Measurements from ENCODE around the gene HS3ST6. TPM values are rescaled to one million over a fixed set of nuclear protein-coding genes. Genes with fewer than 3 reads are reported as not detected.
A peak's percentile ranks its signal among the peaks of the same experiment; 100 is the strongest.
"Not testable (repeated sequence)": the region's sequence is repeated elsewhere in the genome, so short reads cannot be mapped to it uniquely, and the experiment has no call there.

Gene HS3ST6
- total RNA-seq, 1 donor from 2014 or later = not detected

DNA sequence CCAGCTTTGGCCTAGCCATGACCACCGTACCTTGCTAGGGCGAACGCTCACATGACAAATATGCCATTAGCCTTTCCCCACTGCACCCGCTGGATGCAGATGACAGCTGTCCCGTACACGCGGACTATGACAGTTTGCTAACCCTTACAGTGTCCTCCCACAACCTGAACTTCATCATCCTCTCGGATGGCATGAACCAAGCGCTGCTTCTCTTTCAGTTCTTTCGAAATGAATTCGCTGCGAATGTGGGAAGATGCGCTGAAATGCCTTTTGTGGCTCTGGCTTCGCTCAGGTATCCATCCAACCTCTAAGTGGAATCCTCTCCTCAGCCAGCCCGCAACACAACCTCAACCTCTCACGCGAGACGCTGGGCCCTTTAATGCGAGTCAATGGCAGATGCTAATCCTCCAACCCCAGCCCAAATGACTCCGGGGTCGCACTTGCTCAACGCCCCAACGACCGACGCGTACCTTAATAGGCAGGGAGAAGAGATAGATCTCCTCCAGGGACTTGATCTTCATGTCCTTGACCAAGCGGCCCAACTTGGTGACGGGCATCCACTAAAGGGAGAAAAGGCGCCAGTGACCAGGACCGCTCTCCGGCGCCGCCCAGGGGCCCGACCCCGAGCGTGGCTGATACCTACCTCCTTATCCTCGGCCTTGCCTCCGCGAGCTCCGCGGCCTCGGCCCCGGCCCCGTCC lies 45.7 kb upstream of the HS3ST6 start:
- DNase-seq (ENCODE audit: low spot score) = peak; percentile 53
- TF ChIP-seq, protein P1, sequence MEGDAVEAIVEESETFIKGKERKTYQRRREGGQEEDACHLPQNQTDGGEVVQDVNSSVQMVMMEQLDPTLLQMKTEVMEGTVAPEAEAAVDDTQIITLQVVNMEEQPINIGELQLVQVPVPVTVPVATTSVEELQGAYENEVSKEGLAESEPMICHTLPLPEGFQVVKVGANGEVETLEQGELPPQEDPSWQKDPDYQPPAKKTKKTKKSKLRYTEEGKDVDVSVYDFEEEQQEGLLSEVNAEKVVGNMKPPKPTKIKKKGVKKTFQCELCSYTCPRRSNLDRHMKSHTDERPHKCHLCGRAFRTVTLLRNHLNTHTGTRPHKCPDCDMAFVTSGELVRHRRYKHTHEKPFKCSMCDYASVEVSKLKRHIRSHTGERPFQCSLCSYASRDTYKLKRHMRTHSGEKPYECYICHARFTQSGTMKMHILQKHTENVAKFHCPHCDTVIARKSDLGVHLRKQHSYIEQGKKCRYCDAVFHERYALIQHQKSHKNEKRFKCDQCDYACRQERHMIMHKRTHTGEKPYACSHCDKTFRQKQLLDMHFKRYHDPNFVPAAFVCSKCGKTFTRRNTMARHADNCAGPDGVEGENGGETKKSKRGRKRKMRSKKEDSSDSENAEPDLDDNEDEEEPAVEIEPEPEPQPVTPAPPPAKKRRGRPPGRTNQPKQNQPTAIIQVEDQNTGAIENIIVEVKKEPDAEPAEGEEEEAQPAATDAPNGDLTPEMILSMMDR (IDR thresholded peaks at IDR 0.05; ENCODE audit: unreplicated experiment) = no peak

DNA sequence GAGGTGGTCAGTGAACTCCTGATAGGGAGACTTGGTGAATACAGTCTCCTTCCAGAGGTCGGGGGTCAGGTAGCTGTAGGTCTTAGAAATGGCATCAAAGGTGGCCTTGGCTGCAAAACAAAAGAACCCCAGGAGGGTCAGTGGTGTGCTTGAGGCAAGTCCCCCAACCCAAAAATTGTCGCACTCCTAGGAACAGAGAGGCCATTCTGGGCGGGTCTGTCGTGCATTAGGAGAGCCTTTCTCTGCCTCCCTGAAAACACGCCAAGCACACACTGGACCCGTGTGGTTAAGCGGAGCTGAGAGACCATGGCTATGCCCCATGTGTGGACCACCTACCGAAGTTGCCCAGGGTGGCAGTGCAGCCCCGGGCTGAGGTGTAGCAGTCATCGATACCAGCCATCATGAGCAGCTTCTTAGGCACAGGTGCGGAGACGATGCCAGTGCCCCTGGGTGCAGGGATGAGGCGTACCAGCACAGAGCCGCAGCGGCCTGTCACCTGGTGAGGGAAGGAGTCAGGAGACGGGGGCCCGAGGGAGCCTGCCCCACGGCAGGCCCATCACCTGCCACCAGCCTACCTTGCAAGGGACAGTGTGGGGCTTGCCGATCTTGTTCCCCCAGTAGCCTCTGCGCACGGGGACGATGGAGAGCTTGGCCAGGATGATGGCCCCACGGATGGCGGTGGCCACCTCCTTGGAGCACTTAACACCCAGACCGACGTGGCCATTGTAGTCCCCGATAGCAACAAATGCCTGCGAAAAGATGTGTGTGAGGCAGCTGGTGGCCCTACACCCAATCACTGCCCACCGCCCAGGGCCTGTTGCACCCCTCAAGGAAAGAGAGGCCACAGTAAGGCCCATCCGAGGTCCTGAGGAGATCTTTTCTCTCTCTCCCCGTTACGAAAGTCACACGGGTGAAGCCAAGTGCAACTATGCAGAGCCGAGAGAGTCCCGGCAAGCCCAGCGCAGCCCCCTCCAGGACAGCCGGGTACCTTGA lies 44.2 kb upstream of the HS3ST6 start:
- Mint-ChIP-seq H3K36me3 (ENCODE audit: low read depth, unreplicated experiment) (peaks cover 21% of the 10 kb centered on the region), H3K4me1 (ENCODE audit: unreplicated experiment) (peaks cover 29% of the 10 kb centered on the region), H3K4me3 (ENCODE audit: unreplicated experiment) (peak overlapping the region; percentile 95)
- not testable (repeated sequence) for H3K27me3 Mint-ChIP-seq (ENCODE audit: unreplicated experiment); DNase-seq (ENCODE audit: low spot score); H3K27ac Mint-ChIP-seq (ENCODE audit: unreplicated experiment); H3K9me3 Mint-ChIP-seq (ENCODE audit: unreplicated experiment)

More for the DNA sequence above, 45.7 kb upstream of the HS3ST6 start:
- H3K9me3 Mint-ChIP-seq (ENCODE audit: unreplicated experiment) = no peaks in the 10 kb centered on the region
- peaks cover 21% of the 10 kb centered on the region for H3K36me3 Mint-ChIP-seq (ENCODE audit: low read depth, unreplicated experiment)
- peak overlapping the region; percentile 70 for H3K27ac Mint-ChIP-seq (ENCODE audit: unreplicated experiment)
- peaks cover 29% of the 10 kb centered on the region for H3K4me1 Mint-ChIP-seq (ENCODE audit: unreplicated experiment)
- H3K4me3 Mint-ChIP-seq (ENCODE audit: unreplicated experiment) = peak overlapping the region; percentile 95
- peaks cover 6% of the 10 kb centered on the region for H3K27me3 Mint-ChIP-seq (ENCODE audit: unreplicated experiment)

DNA sequence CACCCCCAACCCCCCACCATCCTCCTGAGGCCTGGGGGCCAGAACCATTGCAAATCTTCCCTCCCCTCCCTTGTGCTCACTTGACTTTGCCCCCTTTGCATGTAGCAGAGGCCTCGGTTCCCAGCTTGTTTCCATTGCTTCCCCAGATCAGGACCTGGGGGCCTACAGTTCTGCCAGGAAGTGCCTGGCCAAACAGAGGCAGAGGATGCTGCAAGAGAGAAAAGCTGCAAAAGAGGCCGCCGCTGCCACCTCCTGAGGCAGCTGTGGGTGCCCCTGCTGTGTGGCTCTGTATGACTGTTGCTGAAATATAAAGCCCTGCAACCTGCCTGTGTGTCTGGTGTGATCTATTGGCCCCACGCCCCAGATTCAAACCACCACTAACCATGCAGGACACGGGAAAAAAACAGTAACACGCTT lies 43.4 kb upstream of the HS3ST6 start:
- Mint-ChIP-seq H3K36me3 (ENCODE audit: low read depth, unreplicated experiment) (peaks cover 21% of the 10 kb centered on the region), H3K4me1 (ENCODE audit: unreplicated experiment) (peaks cover 29% of the 10 kb centered on the region), H3K9me3 (ENCODE audit: unreplicated experiment) (no peaks in the 10 kb centered on the region), H3K4me3 (ENCODE audit: unreplicated experiment) (no peak overlapping the region), H3K27me3 (ENCODE audit: unreplicated experiment) (peaks cover 8% of the 10 kb centered on the region), H3K27ac (ENCODE audit: unreplicated experiment) (no peak overlapping the region)
- TF ChIP-seq, protein P1 (IDR thresholded peaks at IDR 0.05; ENCODE audit: unreplicated experiment) = no peak
- DNase-seq (ENCODE audit: low spot score) = no peak

DNA sequence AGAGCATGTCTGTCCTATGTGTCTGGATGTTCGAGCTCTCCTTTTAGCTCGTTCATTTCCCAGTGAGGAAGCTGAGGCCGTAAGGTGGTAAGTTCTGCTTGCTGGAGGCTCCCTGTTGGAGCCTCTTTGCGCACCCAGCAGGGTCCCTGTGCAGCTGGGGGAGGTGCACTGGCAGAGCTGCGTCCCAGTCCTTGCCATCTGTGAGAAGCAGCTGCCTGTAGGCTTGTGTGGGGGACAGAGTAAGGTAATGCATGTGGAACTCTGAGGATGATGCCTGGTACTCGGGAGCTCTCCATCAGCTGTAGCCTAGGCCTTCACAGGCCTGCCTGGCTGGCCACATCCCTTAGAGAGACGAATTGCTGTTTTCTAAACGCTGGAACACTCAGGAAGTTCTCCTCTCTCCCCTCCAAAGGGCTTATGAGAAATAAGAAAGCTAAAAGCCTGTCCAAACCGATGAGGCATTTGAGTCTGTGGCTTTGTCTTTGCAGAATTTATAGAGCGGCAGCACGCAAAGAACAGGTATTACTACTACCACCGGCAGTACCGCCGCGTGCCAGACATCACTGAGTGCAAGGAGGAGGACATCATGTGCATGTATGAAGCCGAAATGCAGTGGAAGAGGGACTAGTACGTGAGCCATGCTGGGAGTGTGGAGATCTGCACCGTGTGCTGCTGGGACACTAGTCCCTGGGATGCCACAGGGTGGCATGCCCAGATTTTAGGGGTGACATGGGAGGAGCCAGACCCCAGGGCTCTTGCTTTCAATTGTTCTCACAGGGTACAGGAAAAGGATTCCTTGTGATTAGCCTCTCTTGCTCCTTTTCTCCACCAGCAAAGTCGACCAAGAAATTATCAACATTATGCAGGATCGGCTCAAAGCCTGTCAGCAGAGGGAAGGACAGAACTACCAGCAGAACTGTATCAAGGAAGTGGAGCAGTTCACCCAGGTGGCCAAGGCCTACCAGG lies 42.7 kb upstream of the HS3ST6 start:
- peak overlapping the region; percentile 95 for H3K4me3 Mint-ChIP-seq (ENCODE audit: unreplicated experiment)
- peaks cover 9% of the 10 kb centered on the region for H3K27me3 Mint-ChIP-seq (ENCODE audit: unreplicated experiment)
- peaks cover 29% of the 10 kb centered on the region for H3K4me1 Mint-ChIP-seq (ENCODE audit: unreplicated experiment)
- DNase-seq (ENCODE audit: low spot score) = no peak
- no peaks in the 10 kb centered on the region for H3K9me3 Mint-ChIP-seq (ENCODE audit: unreplicated experiment)
- TF ChIP-seq, protein P1 (IDR thresholded peaks at IDR 0.05; ENCODE audit: unreplicated experiment) = no peak
- H3K36me3 Mint-ChIP-seq (ENCODE audit: low read depth, unreplicated experiment) = peaks cover 21% of the 10 kb centered on the region
- H3K27ac Mint-ChIP-seq (ENCODE audit: unreplicated experiment) = peak overlapping the region; percentile 10
